Measurements from ENCODE around the gene TMEM30B. TPM values are rescaled to one million over a fixed set of nuclear protein-coding genes. Genes with fewer than 3 reads are reported as not detected.

The TMEM30B gene
- total and polyA plus RNA-seq, 2 of the 8 experiments (the other 6 are each of a cell fraction or from before 2014, with no cell fraction given), result 11.2 to 18.7 TPM

DNA sequence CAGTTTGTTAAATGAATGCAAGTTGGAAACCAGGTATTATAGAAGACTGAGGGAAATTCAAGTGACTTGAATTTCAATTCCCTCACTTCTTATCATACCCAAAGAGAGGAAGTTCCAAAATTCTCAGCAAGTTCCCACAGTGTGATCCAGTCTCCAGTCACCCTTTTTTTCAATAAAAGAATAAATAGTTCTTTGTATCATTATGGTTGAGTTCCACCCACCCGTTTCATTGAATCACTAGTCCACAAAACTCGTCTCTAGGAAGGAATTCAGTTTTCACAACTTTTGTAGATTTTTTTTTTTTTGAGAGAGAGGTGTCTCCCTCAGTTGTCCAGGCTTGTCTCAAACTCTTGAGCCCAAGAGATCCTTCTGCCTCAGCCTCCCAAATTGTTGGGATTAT lies 1.6 kb upstream of the TMEM30B start:
- Histone ChIP-seq H3K79me1 (ENCODE audit: low read depth, low read length) (no peaks in the 10 kb centered on the region), H4K20me1 (replicated peaks in 1 of 2; ENCODE audit: control insufficient read depth in 1 of 2, insufficient read depth in 2 of 2, low read length in 2 of 2) (peaks cover 2 to 5% of the 10 kb centered on the region in 2 experiments), H3K4me2 (ENCODE audit: insufficient read depth in 1 of 2, low read depth in 2 of 2, low read length in 2 of 2) (no peak overlapping the region), H3K23me2 (ENCODE audit: low read depth, low read length) (peaks cover 10% of the 10 kb centered on the region; the same call in 1 of the 2 replicates), H3K56ac (replicated peaks; ENCODE audit: insufficient read length, low read depth, low read length) (no peak overlapping the region), H3K4me3 (ENCODE audit: extremely low read depth in 1 of 4, insufficient read depth in 2 of 4, low read depth in 3 of 4, low read length in 4 of 4) (no peak overlapping the region), H3K4me1 (replicated peaks in 1 of 4; ENCODE audit: control insufficient read depth in 3 of 4, insufficient read depth in 4 of 4, low read length in 3 of 4) (peaks cover 0 to 4% (median 1%) of the 10 kb centered on the region in 4 experiments; a peak in 3 of 7 replicates), H2BK15ac (ENCODE audit: low read length) (no peak overlapping the region), H4K91ac (replicated peaks; ENCODE audit: insufficient read length, low read length) (no peak overlapping the region), H2BK12ac (ENCODE audit: low read depth, low read length) (no peak overlapping the region), H2AFZ (ENCODE audit: low read length) (no peak overlapping the region), H3K4ac (replicated peaks; ENCODE audit: insufficient read length, low read depth, low read length) (no peak overlapping the region), H3K23ac (ENCODE audit: insufficient read length) (no peak overlapping the region), H3K18ac (ENCODE audit: extremely low read depth, low read length) (no peak overlapping the region), H3K79me2 (ENCODE audit: control insufficient read depth in 1 of 2, insufficient read depth in 2 of 2, low read length in 2 of 2) (no peaks in the 10 kb centered on the region), H3K9me3 (ENCODE audit: insufficient read depth in 2 of 2, low read depth in 1 of 2, low read length in 1 of 2) (no peaks in the 10 kb centered on the region), H2BK120ac (replicated peaks; ENCODE audit: low read depth, low read length) (no peak overlapping the region), H2BK20ac (ENCODE audit: low read length) (no peak overlapping the region), H4K5ac (ENCODE audit: insufficient read length, low read depth, low read length) (no peak overlapping the region), H3K36me3 (ENCODE audit: control insufficient read depth in 2 of 4, insufficient read depth in 4 of 4, low read length in 3 of 4) (no peaks in the 10 kb centered on the region), H2BK5ac (ENCODE audit: low read depth, low read length) (no peak overlapping the region), H2AK5ac (ENCODE audit: low read depth, low read length) (no peak overlapping the region), H3K27ac (ENCODE audit: low read depth, low read length) (no peak overlapping the region), H3K14ac (ENCODE audit: insufficient read length) (no peak overlapping the region), H3K27me3 (replicated peaks in 1 of 4; ENCODE audit: control insufficient read depth in 3 of 4, extremely low read depth in 1 of 4, insufficient read depth in 3 of 4, low read length in 3 of 4) (peaks cover 11 to 22% (median 19%) of the 10 kb centered on the region in 4 experiments; a peak in 6 of 7 replicates), H4K8ac (ENCODE audit: extremely low read depth, insufficient read depth, low read length) (no peak overlapping the region), H3K9ac (replicated peaks in 1 of 4; ENCODE audit: extremely low read depth in 1 of 4, low read depth in 3 of 4, low read length in 3 of 4) (no peak overlapping the region)
- no peak for DNase-seq (ENCODE audit: low read depth in 1 of 2, low spot score in 2 of 2)
- 88% methylated on average over 2 of the region's 2 CpGs; no CpG with 5 or more reads in 1 of the 2 experiments for WGBS, 2 experiments (ENCODE audit: extremely low coverage in 1 of 2, insufficient coverage in 1 of 2, insufficient read length in 1 of 2, insufficient replicate concordance in 2 of 2, low coverage in 1 of 2, low lambda C conversion rate in 2 of 2, missing lambda C conversion rate in 1 of 2)
- POLR2A ChIA-PET (ENCODE audit: partially characterized antibody), result interaction anchor here (0.7 kb wide), 1 partner anchor 665 kb away, joined by 3 read pairs; no protein-coding TSS in a partner anchor
- no peak for FAIRE-seq
- CTCF ChIA-PET (ENCODE audit: partially characterized antibody), result interaction anchor here (0.8 to 7.0 kb wide), 3 partner anchors 11 to 340 kb away, joined by 3 to 52 read pairs (median 3); no protein-coding TSS in a partner anchor
- TF ChIP-seq BRCA1 (IDR thresholded peaks at IDR 0.05; ENCODE audit: low read depth, low read length) (no peak), GTF2F1 (IDR thresholded peaks at IDR 0.05; ENCODE audit: borderline replicate concordance, low read depth, low read length) (no peak), KDM1A (IDR thresholded peaks at IDR 0.05; ENCODE audit: borderline replicate concordance, low read length) (no peak), CBX5 (IDR thresholded peaks at IDR 0.05; ENCODE audit: low read depth, low read length) (no peak), BACH1 (IDR thresholded peaks at IDR 0.05; ENCODE audit: low read length) (no peak), ASH2L (IDR thresholded peaks at IDR 0.05; ENCODE audit: low read length) (no peak), NRF1 (IDR thresholded peaks at IDR 0.05; ENCODE audit: low read depth, low read length) (no peak), POLR2AphosphoS5 (IDR thresholded peaks at IDR 0.05; ENCODE audit: low read depth, low read length) (no peak)
- TF ChIP-seq, protein P1, sequence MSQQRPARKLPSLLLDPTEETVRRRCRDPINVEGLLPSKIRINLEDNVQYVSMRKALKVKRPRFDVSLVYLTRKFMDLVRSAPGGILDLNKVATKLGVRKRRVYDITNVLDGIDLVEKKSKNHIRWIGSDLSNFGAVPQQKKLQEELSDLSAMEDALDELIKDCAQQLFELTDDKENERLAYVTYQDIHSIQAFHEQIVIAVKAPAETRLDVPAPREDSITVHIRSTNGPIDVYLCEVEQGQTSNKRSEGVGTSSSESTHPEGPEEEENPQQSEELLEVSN (IDR thresholded peaks at IDR 0.05), result no peak
- TF ChIP-seq, protein P2, sequence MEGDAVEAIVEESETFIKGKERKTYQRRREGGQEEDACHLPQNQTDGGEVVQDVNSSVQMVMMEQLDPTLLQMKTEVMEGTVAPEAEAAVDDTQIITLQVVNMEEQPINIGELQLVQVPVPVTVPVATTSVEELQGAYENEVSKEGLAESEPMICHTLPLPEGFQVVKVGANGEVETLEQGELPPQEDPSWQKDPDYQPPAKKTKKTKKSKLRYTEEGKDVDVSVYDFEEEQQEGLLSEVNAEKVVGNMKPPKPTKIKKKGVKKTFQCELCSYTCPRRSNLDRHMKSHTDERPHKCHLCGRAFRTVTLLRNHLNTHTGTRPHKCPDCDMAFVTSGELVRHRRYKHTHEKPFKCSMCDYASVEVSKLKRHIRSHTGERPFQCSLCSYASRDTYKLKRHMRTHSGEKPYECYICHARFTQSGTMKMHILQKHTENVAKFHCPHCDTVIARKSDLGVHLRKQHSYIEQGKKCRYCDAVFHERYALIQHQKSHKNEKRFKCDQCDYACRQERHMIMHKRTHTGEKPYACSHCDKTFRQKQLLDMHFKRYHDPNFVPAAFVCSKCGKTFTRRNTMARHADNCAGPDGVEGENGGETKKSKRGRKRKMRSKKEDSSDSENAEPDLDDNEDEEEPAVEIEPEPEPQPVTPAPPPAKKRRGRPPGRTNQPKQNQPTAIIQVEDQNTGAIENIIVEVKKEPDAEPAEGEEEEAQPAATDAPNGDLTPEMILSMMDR (IDR thresholded peaks at IDR 0.05; ENCODE audit: control extremely low read depth in 1 of 3, insufficient read depth in 1 of 3, low read depth in 1 of 3, low read length in 3 of 3), result no peak

Data from H1 (cell line).